GM18873 (cell line): ENCODE results near the gene FAM156A.
"Not testable (repeated sequence)": the region's sequence is repeated elsewhere in the genome, so short reads cannot be mapped to it uniquely, and the experiment has no call there.

Experiments used
- ATAC-seq: cut with Tn5 transposase; IDR thresholded peaks from one replicate; pipeline ENCODE4 v1.9.1; 2021; ENCODE audit warnings: mild to moderate bottlenecking, moderate library complexity, moderate number of reproducible peaks; ENCODE audit not compliant: unreplicated experiment, low FRiP score

The FAM156A gene

DNA sequence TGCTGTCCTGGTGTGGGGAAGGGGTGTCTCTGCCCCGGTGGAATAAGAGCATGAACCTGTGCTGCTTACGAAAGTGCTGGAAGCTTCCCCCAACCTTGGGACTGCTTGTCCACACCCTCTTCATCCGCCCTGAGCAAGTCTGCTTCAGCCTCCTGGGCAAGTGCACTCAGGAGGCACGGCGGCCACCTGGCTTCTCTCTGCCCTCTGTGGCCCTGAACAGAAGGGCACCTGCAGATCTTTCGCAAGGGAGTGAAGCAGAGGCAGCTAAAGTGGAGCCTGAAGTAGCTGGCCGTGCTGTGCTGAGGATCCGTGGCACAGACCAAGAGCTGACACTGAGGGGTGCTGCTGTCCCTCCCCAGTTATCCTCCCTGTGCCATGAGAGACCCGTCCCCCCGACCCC, 9.6 kb upstream of the FAM156A start:
- not testable (repeated sequence) for ATAC-seq

DNA sequence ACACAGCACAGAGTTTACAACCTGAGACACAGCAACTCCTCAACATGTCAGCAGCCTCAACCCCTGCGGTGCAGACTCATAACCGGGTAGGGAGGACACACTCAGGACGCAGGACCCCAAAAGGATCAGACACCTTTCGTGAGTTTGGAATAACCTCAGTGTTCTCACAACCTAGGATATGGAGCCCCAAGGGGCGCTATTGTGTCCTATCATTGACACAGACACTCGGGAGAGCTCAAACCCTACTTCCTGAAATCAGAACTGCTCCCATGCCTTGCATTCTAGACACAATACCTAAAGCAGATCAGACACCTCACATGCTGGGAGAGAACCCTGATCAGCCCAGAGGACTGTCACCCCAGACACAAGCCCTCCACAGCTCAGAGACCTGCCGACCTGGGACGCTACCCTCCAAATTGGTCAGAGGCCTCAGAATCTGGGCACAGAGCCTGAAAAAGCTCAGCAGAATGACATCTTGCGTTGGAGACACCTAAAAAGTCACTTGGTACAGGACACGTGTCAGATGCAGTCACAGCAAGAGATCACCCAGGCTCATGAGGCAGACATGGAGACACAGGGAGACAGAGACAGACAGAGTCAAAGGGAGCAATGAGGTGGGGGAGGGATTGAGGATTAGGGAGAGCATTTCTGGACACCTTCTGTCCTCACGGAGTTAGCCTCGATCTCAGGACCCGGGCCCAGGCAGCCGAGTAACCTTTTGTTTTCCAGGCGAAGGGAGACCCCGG, 8.8 kb upstream of the FAM156A start:
- not testable (repeated sequence) for ATAC-seq

DNA sequence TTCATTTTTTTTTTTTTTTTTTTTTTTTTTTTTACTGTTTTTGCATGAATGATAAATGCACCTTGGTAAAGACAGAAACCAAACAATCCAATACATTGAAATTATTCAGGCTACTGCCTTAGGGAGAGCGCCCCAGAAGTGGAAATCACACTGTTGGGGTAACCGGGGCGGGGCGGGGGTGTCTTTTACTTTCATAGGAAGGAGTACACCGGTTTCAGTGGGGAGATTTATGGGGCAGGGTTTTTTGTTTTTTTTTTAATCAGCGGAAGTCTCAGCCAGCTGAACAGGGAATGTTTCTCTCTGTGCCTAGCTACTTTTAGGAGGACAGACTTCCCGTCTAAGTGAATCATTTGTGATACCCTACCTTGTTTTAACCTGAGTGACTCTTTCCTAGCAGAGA, 643 bp upstream of the FAM156A start:
- ATAC-seq = peak; percentile 19

DNA sequence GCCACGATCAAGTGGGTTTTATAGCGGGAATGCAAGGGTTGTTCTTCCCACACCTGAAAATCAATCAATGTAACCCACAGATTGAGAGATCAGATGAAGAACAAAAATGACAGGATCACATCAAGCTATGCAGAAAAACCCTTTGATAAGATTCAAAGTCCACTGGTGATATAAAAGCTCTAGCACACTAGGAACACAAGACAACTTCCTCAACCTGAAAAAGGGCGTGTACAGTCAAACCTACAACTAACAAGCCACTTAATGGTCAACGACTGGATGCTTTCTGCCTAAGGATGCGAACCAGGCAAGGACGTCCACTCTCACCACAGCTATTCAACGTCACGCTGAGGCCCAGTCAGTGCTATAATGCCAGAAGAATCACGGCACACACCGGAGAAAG, 8.4 kb downstream of the FAM156A start:
- ATAC-seq = not testable (repeated sequence)

DNA sequence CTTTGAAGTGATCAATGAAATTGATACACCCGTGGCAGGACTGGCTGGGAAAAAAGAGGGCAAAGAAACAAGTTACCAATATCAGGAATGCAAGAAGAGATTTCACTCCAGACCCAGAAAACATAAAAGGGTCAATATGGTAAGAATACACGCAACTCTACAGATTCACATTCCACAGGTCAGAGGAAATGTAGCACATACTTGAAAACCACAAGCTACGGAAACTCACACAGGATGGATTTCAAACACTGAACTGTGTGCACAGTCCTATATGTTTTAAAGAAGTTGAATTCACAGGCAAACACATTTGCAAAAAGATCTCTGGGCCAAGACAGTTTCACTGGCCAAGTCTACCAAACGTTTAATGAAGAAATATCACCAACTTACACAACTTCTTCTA, 9.0 kb downstream of the FAM156A start:
- not testable (repeated sequence) for ATAC-seq

DNA sequence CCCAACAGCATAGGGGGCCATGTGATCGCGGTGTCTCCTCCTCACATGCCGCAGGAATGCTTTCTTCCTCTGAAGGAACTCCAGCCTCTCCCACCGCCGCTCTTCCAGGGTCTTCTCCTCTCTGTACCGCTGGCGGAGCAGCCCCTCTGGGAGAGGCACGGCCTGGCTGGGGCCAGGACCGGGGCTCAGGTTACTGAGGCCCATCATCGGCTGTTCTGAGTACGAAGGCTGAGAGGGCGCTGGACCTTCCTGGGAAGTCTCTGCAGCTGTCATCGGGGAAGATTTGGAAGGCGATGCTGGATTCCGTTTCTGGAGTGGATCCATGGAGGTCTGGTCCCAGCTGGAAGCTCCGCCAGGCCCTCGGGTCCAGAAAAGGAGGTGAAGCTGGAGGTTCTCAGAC, 10.1 kb downstream of the FAM156A start:
- ATAC-seq = not testable (repeated sequence)

DNA sequence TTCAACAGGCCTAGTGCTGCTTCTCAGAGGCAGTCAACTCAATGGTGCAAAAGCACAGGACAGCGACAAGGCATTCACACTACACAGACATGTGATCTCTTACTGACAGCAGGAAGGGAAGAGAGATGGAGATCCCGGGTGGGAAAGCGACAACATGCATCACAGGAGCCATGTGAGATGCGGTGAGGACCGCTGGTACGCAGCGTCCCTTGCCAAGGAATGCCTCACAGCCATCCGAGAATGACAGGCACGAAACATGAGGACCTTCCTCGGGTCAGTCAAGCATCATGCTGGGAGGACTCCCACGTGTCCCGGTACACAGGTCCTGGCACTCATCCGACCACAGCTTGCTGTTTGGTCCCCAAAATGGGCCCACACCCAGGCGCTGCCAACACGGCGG, 10.8 kb downstream of the FAM156A start:
- not testable (repeated sequence) for ATAC-seq

DNA sequence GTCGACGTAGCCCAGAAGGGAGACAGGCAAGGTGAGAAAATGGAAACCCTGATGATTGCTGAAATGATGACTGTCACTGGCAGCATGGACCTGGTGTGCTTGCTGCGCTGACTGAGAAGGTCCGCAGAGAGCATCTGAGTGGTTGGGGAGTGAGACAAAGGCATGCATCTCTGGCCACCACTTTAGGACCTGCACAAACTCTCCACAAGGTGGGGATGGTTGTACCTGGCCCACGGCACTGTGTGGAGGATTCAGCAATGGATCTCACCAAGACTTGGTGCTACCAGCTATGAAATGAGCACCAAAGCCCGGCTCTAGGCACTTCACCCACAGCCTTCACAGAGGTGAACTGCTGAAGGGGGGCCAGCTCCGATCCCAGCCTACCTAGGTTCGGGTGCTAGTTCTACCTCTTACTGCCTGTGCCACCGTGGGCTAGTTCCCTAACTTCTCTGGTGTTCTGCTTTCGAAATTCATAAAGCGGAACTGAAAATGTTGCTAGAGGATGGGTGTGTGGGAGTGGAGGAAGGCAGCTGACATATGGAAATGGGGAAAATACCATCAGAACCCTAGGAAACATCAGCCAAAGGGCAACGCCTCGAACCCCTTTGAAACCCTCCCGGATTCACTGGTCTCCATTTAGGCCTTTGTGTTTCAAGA, 12.4 kb downstream of the FAM156A start:
- not testable (repeated sequence) for ATAC-seq

DNA sequence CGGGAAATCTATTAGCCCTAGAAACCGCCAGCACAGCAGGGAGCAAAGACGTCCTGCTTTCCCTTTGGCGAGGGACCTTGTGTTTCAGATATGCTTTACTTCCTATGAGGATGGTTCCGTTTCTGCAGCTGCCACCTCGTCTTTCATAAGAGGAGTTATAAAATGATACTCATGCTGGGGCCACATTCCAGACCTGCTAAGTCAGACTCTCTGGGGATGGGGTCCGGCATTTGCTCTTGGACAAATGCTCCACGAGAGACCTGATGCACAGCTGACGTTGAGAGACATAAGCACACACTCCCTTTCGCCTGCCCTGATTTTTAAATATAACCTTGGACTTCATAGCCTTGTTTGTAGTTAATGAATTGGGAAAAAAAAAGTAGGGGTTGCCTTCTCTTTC, 16.6 kb downstream of the FAM156A start:
- ATAC-seq = not testable (repeated sequence)

DNA sequence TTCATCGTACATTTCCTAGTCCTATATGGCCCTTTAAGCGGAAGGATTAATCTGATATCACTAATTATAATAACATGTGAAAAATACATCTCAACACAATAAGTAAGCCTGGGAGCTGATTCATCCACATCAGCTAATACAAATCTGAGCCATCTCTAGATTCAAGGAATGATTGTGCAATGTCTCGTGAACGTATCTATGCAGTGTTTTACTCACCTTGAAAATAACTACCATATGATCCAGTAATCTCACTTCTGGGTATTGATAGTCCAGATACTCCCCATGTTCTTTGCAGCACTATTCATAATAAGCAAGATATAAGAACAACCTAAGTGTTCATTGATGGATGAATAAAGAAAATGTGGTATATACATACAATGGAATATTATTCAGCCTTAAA, 17.6 kb downstream of the FAM156A start:
- ATAC-seq = not testable (repeated sequence)

DNA sequence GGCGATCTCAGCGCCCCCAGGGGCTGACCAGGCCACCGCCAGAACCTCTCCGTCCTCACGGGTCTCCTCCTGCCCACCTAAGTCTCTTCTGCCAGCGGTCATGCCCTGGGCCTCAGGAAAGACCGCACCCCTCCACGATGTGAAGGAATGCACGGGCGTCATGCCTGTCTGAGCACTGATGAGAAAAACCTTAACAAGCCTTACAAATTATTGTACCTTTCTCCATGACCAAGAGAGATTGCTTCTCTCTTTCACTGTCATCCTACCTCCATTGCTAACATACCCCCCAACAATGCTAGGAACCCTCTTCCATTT, 22.9 kb downstream of the FAM156A start:
- ATAC-seq = not testable (repeated sequence)

DNA sequence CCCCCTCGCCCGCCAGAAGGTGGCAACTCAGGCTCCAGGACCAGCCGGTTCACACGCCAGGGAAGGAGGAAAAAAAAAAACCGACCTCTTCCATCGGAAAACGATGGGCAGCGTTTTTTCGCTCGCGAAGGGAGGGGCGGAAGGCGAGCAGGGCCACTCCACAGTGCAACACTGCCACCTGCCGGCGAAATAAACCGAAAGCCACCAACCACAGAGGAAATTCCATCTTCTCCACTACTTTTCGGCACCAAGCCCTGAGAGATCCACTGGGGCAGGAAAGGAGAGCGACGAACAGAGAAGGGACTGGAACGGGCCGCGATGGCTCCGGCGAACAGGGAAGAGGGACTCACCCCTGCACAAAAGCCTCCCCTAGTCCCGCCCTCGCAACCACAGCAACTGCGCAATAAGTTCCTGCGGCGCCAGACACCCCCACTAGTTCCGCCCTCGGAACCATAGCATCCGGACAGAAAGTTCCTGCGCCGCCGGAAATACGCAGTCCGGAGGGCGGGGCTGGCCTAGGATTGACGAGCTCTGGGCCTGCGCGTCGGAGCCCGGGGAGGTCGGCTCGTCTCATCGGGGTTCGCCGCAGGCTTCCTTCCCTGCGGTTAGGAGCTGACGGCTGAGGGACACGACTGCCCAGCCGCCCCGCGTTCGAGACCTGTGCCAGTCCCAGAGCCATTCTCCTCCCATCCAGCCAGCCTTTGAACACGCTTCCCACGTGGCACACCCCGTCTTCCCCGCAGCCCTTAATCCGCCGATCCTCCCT, 23.4 kb downstream of the FAM156A start:
- peak; percentile 84 for ATAC-seq

DNA sequence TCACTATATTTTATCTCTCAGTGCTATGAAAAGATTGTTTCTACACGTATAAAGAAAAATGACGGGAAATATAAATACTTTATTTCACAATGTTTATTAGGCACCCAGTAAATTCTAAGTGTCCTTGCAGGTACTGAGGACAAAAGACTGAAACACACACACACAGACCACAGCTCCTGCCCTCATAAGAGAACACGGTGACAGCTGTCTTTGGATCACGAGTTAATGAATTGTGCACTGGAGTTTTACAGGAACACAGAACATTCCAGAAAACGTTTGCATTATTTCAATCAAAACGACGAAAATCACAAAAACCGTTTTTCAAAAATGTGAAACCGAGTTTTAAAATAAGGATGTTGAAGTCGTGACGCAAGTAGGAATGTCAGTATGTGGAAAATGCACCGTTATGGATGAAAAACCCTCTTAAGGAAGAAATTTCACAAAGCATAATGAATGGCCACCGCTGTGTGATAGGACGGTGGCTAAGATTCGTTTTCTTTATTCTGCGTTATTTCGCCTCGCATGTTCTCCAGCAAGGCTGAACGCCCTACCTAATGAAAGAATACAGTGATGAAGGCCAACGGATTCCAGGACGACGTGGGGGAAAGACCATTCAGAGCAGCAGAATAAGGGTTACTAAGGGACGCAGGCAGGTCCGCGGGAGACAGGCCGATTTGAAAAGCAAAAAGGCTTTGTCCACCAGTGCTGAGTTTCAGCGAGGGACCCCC, 24.2 kb downstream of the FAM156A start:
- no peak for ATAC-seq

DNA sequence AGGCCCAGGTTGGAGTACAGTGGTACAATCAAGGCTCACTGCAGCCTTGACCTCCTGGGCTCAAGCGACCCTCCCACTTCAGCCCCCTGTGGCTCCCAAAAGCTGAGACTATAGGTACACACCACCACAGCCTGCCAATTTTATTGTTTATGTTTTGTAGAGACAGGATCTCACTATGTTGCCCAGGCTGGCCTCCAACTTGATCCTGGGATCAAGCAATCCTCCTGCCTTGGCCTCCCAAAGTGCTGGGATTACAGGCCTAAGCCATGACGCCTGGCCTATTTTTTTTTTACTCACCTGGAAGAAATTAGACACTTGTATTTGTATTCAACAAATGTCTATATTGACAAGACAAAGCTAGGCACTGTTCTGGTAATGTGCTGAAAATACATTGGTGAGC, 25.1 kb downstream of the FAM156A start:
- no peak for ATAC-seq

DNA sequence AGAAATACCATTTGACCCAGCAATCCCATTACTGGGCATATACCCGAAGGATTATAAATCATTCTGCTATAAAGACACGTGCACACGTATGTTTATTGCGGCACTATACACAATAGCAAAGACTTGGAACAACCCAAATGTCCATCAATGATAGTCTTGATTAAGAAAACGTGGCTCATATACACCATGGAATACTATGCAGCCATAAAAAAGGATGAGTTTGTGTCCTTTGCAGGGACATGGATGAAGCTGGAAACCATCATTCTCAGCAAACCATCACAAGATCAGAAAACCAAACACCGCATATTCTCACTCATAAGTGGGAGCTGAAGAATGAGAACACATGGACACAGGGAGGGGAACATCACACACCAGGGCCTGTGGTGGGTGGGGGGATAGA, 28.1 kb downstream of the FAM156A start:
- ATAC-seq = not testable (repeated sequence)

DNA sequence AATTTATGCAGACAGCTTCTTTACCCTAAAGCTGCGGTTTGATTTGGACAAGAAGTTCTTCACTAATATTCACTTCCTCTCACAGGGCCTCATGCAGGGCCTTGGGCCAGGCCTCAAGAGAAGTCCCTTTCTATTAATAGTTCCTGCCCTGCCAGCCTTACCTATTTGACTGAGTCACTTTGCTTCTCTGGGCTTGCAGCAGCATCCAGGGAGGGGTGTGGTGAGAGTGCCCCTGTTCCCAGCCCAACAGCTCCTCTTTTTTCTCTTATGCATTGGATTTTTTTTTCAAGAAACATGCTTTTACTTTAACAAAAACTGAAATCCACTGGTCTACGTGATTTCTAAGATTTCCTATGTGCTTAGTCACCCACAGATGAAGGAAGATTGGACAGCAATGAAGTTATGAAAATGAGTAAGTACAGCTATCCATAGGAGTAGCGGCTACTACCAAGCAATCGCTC, 34.5 kb downstream of the FAM156A start:
- ATAC-seq = peak; percentile 45

DNA sequence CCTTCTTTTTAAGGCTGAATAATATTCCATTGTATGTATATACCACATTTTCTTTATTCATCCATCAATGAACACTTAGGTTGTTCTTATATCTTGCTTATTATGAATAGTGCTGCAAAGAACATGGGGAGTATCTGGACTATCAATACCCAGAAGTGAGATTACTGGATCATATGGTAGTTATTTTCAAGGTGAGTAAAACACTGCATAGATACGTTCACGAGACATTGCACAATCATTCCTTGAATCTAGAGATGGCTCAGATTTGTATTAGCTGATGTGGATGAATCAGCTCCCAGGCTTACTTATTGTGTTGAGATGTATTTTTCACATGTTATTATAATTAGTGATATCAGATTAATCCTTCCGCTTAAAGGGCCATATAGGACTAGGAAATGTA, 43.6 kb downstream of the FAM156A start:
- ATAC-seq = not testable (repeated sequence)

DNA sequence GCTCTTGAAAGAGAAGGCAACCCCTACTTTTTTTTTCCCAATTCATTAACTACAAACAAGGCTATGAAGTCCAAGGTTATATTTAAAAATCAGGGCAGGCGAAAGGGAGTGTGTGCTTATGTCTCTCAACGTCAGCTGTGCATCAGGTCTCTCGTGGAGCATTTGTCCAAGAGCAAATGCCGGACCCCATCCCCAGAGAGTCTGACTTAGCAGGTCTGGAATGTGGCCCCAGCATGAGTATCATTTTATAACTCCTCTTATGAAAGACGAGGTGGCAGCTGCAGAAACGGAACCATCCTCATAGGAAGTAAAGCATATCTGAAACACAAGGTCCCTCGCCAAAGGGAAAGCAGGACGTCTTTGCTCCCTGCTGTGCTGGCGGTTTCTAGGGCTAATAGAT, 44.6 kb downstream of the FAM156A start:
- ATAC-seq = not testable (repeated sequence)

DNA sequence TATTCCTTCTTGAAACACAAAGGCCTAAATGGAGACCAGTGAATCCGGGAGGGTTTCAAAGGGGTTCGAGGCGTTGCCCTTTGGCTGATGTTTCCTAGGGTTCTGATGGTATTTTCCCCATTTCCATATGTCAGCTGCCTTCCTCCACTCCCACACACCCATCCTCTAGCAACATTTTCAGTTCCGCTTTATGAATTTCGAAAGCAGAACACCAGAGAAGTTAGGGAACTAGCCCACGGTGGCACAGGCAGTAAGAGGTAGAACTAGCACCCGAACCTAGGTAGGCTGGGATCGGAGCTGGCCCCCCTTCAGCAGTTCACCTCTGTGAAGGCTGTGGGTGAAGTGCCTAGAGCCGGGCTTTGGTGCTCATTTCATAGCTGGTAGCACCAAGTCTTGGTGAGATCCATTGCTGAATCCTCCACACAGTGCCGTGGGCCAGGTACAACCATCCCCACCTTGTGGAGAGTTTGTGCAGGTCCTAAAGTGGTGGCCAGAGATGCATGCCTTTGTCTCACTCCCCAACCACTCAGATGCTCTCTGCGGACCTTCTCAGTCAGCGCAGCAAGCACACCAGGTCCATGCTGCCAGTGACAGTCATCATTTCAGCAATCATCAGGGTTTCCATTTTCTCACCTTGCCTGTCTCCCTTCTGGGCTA, 48.9 kb downstream of the FAM156A start:
- ATAC-seq = not testable (repeated sequence)

DNA sequence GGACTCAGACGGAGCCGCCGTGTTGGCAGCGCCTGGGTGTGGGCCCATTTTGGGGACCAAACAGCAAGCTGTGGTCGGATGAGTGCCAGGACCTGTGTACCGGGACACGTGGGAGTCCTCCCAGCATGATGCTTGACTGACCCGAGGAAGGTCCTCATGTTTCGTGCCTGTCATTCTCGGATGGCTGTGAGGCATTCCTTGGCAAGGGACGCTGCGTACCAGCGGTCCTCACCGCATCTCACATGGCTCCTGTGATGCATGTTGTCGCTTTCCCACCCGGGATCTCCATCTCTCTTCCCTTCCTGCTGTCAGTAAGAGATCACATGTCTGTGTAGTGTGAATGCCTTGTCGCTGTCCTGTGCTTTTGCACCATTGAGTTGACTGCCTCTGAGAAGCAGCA, 50.4 kb downstream of the FAM156A start:
- not testable (repeated sequence) for ATAC-seq
